ENCODE data around the gene SETD2.
A peak's percentile ranks its signal among the peaks of the same experiment; 100 is the strongest.
"Not testable (repeated sequence)": the region's sequence is repeated elsewhere in the genome, so short reads cannot be mapped to it uniquely, and the experiment has no call there.

SETD2 gene

DNA sequence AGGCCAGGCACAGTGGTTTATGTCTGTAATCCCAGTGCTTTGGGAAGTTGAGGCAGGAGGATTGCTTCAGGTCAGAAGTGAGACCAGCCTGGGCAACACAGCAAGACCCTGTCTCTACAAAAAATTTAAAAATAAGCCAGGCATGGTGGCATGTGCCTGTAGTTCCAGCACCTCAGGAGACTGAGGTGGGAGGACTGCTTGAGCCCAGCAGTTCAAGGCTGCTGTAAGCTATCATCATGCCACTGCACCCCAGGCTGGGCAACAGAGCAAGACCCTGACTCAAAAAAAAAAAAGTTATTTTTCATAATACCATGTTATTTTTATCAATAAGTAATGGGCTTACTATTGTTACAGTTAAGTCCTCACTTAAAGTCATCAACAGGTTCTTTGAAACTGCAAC, 59.7 kb downstream of the SETD2 start:
- no peak for DNase-seq (ENCODE audit: low spot score)

DNA sequence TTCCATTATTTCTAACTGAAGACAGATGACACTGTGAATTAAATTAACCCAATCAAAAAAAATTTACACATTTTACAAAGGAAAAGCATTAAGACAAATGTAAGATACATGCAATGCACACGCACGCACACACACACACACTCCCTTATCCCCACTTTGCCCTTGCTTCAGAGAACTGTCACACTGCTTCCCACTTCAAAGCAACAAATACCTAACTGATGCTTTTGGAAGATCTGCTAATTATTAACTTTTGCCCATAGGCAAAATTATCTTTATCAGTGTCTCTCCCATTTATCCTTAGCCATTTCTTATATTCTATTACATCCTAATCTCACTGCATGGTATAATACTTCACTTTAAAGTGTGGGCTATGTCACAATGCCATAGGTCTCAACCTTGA, 60.3 kb downstream of the SETD2 start:
- no peak for DNase-seq (ENCODE audit: low spot score)

DNA sequence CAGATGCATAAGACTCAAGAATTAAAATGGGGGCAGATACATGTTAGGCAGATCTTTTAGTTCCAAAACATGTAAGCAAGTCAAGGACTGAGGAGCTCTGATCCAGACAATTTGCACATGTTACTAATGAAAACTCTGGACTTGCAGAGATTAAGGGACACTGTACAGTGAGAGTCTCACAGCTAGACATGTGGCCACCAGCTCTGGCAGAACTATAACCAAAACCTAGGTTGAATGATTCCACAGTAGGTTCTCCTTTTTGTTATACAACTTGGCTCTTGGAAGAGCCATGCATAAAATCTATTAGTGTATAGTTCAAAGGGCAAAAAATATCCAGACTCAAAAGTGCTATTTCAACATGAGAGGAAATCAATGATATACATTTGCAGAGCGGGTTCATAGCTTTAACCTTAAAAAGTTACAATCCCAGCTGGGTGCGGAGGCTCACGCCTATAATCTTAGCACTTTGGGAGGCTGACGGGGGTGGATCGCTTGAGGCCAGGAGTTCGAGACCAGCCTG, 61.8 kb downstream of the SETD2 start:
- DNase-seq (ENCODE audit: low spot score), result no peak

DNA sequence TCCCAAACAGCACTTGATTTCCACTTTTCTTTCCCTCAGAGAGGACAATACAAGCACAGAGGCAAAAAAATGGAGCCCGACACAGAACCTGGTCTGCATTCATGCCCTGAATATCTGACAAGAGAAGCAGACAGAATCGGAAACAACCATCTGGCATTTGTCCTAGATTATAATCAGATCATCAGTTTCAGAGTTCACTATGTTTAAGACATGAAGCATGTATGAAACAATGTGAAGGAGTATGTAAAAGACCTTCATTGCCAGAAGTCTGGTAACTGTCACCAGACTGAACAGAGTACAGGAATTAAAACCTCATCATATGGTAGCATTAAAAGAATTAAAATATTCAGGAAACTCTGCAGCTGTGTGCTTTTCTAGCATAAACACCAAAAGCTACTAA, 65.0 kb downstream of the SETD2 start:
- DNase-seq (ENCODE audit: low spot score), result peak; percentile 37

DNA sequence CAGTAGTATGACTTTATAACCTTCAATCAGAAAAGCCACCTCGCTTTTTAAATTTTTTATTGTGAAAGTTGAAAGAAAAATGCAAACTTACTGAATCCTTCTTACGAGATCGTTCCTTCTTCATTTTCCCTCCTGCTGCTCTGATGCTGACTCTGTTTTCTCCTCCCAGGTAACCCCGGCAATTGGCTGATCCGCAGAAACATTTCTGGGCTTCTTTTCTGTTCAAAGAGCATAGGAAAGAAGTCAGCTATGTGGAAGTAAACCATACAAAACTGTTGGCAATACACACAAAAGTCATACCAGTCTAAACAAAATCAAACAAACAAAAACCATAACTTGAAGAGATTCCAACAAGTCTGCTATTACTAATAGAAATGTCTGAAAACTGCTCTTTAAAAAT, 66.0 kb downstream of the SETD2 start:
- no peak for DNase-seq (ENCODE audit: low spot score)

DNA sequence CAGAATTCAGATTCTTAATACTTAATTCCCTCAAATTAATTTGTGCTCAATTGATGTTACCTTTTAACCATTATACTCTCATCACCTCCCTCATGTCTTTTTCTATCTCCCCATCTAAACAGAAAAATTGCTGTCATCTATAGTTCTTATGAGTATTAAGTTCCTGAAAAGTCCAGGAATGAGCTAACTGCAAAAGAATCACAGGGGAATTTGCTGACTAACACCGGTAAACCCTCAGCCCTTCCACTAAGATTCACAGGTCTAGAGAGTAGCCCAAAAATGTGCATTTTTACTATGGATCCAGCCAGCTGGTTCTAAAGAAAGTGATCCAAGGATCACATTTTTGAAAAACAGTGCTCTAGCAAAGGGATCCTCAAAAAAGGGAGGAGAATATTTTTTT, 67.0 kb downstream of the SETD2 start:
- DNase-seq (ENCODE audit: low spot score), result no peak

DNA sequence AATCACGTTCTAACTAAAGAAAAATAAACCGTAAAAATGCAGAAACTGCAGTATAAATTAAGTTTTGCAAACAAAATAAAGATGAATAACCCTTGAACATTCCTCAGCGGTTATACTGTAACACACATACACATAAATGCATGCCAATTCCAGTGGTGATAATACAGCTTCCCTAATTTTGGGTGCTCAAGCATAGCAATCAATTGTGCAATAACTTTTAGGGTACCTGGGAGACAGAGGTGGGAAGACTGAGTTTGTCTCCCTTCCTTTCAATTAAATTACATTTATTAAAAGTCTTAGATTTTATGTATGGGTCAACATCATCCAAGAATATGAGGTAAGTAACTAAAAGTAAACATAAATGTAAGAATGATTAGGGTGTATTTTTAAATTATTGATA, 71.8 kb downstream of the SETD2 start:
- no peak for DNase-seq (ENCODE audit: low spot score)

DNA sequence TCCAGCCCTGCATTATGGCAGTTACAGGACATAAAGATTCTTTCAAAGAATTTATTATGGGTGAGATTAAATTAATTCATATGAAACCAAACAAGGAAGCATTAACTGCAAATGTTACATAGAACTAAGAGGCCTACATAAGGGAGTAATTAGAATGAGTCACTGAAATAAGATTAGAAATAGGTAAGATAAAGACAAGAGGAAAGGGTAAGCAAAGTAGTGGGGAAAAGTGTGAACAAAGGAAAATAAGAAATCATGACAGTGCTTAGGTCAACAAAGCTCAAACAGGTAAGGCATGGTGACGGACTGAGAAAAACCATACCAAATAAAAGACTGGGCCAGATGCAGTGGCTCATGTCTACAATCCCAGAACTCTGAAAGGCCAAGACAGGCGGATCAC, 74.3 kb downstream of the SETD2 start:
- DNase-seq (ENCODE audit: low spot score), result no peak

DNA sequence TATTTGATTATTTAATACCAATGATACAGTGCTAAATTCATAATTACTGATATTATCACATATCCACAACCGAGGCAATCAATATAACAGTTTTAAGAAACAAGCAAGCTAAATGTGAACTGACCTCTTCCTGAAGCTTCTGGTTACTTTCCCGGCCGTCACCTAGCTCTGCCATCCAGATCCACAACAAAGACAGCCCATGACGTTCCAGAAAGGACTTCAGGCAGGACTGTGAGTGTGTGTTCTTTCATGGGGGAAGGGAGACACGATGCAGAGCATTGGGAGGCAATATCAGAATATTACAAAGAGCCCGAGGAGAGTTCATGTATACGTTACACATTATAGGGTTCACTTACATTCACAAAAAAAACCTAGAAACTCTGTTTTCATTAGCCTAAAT, 77.8 kb downstream of the SETD2 start:
- DNase-seq (ENCODE audit: low spot score), result no peak

DNA sequence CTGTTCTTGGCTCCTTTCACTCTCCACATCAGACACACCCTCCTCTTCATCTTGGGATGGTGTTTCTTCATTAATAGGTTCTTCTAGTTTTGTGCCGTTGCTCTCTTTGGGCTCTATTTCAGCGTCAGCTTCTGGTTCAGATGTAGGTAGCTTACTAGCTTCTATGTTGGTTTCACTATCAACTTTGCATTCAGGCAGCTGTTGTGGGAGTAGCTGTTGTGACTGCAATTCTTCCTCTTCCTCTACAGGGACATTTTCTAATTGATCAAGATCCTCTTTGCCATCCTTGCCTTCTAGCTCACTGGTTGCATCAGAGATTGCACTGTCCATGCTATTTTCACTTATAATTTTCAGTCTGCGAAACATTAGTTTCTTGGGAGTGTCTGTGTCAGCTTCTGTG, 80.1 kb downstream of the SETD2 start:
- DNase-seq (ENCODE audit: low spot score), result no peak

DNA sequence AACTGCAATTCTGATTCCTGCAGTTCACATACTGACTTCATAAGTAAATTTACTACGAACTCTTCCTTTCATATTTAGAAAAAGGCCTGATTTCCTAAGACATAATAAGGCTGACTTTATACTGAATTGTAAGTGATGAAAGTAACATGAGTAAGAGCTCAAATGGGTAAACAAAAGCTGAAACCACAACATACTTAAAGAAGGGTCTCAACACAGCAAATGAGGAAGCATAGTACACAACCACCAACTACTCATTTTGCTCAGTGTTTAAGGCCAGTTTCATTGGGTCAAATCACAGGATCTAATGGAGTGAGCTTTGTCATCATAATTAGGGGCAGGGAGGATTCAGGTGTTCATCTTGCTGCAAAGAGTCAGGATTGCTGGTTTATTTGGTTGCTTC, 81.4 kb downstream of the SETD2 start:
- no peak for DNase-seq (ENCODE audit: low spot score)

DNA sequence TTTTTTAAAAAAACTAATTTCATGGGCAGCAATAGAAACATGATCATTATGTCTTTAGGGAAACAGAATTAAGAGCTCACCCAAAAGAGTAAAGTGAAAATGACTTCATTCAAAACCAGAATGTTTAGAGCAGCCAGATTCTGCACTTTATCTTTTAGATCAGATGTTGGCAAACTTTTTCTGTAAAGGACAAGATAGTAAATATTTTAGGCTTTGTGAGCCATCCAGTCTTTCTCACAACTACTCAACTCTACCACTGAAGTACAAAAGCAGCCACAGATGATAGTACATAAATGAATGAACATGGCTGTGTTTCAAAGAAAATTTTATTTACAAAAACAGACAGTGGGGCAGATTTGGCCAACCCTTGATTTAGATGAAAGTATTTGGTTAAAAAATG, 84.5 kb downstream of the SETD2 start:
- no peak for DNase-seq (ENCODE audit: low spot score)

DNA sequence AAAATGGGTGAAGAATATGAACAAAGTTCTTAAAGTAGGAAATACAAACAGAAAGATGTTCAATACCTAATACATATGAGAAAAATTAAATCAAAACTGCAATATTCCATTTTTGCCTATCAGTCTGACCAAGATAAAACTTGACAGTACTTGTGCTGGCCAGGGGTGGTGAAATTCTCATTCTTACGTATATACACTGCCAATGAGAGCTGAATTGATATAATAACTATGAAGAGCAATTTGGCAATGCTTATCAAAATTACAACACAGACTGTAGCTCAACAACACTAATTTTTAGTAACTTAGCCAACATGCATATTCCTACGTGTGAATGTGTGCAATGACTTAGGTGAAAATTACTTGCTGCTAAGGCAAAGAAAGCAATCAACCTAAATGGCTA, 90.2 kb downstream of the SETD2 start:
- DNase-seq (ENCODE audit: low spot score), result no peak

DNA sequence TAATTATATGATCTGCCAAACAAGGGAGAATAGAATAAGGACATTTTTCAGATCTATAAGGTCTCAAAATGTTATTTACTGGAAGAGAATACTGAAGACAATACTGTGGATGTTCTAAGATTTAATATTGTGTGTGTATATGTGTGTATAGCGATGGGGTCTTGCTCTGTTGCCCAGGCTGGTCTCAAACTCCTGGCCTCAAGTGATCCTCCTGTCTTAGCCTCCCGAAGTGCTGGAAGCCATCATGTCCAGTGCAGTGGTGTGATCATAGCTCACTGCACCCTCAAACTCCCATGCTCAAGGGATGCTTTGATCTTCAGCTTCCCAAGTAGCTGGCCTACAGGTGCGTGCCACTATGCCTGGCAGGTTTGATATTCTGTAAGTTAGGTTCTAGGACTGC, 93.1 kb downstream of the SETD2 start:
- DNase-seq (ENCODE audit: low spot score), result no peak

DNA sequence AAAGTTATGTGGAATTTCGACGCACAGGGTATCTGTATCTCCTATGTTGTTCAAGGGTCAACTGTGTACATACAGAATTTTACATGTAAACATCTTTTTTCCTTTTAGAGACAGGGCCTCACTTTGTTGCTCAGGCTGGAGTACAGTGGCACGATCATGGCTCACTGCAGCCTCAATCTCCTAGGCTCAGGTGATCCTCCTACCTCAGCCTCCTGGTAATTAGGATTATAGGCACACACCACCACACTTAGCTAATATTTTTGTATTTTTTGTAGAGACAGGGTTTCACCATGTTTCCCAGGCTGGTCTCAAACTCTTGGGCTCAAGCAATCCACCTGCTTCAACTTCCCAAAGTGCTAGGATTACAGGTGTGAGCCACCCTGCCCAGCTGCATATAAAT, 97.7 kb downstream of the SETD2 start:
- not testable (repeated sequence) for DNase-seq (ENCODE audit: low spot score)

DNA sequence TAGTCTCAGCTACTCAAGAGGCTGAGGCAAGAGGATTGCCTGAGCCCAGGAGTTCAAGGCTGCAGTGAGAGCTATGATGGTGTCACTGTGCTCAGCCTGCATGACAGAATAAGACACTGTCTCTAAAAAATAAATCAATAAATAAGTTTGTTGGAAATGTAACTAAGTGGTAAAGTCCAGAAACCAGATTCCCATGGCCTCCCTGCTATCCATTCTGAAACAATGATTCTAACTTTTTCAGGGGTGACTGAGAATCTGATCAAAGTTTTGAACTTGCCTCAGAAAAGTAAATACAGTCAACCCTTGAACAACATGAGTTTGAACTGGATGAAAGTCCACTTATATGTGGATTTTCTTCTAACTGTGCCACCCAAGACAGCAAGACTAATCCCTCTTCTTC, 98.2 kb downstream of the SETD2 start:
- no peak for DNase-seq (ENCODE audit: low spot score)

DNA sequence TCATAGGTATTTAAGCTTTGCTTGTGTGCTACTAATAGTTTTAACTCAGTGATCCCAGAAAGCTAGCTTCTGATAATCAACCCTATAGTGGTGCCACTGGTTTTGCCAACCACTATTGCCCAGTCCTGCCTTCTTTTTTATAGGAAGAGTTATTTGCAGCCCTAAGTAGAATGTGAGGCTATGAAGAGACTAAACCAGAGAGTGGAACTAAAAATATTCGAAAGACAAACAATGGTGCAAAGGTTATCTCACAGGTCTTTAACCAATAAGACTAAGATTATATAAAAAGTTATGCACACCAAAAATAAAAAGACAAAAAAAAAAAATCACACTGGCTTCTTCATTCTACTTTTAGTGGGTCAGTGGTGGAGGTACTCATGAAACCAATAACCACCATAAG, 98.9 kb downstream of the SETD2 start:
- no peak for DNase-seq (ENCODE audit: low spot score)

DNA sequence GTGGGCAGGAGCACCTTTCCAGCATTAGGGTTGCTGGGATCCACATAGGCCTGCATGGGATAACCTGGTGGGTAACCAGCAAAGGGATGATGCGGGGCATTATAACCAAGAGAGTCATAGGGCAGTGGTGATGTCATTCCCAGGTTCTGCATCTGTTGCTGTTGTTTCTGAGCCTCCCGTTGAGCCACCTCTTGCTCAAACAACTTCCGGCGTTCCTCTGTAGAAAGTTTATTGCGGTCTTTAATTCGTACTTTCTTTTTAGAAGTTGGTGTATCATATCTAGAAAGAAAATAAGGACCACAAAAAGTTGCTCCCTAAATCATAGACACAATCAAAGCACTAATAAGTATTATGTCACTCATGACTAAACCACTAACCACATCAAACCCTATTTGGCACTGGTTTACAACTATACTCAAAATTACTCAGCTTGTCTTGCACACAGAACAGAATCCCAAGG, 106.7 kb downstream of the SETD2 start:
- no peak for DNase-seq (ENCODE audit: low spot score)

DNA sequence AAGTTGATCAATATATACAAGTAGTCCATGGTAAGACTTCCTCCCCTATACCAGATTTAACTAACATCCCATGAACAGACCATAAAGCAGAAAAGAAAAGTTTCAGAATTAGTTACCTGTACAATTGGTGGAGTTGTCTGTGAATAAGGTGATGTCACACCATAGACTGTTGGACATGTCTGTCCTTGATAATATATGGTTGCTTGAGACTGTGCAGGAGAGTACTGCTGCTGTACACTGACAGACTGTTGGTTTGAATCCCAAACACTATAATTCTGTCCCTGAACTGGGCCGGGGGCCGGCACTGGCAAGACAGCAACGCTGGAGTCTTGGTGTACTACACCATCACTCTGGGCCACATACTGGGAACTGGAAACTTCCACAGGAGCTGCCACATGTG, 107.2 kb downstream of the SETD2 start:
- DNase-seq (ENCODE audit: low spot score), result no peak

DNA sequence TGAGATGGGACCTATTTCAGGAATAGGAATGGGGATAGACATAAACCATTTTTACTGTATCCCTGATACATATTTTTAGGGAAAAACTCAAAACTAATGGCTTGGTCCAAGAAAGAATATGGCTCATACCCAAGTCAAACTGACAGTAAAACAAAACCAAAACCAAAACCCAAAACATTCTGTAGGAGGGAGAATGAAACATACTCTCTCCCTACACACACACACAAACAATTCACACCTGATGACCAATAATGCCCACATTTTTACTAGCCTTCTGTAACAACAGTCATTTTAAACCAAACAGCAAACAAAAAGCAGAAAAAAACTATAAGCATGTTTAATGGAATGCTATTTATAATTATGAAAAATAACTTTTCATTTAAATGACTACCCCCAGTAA, 109.5 kb downstream of the SETD2 start:
- no peak for DNase-seq (ENCODE audit: low spot score)

DNA sequence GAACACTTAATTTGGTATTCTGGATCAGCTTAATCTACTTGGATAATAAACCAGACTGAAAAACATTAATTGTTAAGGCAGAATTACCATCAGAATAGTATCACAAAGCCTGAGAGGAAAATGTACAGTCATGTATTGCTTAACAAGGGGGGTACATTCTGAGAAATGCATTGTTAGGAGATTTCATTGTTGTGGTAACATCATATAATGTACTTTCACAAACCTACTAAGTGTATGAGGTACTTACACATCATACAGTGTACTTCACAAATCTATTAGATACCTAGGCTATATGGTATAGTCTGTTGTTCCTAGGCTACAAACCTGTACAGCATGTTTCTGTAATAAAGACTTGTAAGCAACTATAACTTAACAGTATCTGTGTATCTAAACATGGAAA, 116.2 kb downstream of the SETD2 start:
- no peak for DNase-seq (ENCODE audit: low spot score)

DNA sequence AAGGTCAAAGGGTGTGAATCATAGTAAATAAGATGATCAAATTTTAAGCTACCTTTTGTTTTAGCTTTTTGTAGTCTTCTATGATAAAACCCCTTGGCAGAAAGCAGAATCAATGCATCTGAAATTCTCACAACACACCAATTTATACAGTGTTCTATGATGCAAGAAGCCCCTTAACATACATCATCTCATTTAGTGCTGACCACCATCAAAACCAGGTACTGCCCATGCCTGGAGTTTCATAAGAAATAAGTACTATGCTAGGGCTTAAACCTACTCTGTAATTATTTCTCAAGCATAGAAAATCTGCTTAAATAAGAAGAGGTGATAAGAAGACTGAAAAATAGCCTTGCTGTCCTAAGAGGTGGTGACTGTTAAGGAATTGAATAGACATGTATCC, 116.8 kb downstream of the SETD2 start:
- DNase-seq (ENCODE audit: low spot score), result no peak

DNA sequence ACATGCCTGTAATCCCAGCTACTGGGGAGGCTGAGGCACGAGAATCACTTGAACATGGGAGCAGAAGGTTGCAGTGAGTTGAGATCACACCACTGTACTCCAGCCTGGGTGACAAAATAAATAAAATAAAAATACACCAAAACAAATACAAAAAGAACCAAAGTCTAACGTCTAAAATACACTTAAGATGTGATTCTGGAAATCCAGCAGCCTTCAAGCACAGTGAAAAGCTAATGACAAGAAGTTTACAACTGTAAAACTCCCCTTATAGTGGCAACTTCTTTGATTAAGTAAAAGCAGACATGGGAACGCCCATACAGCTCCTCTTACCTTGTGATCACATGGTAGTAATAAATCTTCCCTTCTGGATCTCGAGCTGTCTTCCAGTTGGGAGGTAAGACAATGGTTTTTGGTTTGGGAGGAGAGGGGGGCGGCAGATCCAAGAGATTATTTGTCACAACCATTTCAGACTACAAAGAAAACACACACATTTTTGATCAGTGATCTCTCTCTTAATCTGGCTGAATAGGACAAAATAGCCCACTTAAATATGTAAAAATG, 121.6 kb downstream of the SETD2 start:
- no peak for DNase-seq (ENCODE audit: low spot score)

DNA sequence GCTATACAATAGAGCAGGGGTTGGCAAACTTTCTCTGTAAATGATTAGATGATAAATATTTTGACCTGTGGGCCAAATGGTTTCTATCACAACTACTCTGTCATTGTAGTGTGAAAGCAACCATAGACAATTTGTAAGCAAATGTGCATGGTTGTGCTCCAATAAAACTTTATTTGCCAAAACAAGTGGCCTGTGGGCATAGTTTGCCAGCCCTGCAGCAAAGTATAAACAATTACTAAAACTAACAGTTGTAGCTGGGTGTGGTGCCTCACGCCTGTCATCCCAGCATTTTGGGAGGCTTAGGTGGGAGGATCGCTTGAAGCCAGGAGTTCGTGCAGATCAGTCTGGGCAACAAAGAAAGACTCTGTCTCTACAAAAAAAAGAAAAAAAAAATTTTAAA, 122.8 kb downstream of the SETD2 start:
- DNase-seq (ENCODE audit: low spot score), result no peak
